B cell (primary cell): ENCODE measurements around the gene MROH2A. TPM values are rescaled to one million over a fixed set of nuclear protein-coding genes. Genes with fewer than 3 reads are reported as not detected.

Experiments used
- ATAC-seq: fragments of 200-7000 bp; cut with Tn5 transposase; one replicate; pipeline ENCODE4 v1.10.0; 2021; ENCODE audit warnings: low read depth, mild to moderate bottlenecking, moderate number of reproducible peaks, moderate library complexity
- CTCF ChIA-PET: fragments of 350-600 bp; sonication (Branson Sonifier 250); formaldehyde crosslinking; loops from one replicate; lab custom pipeline; 2021; ENCODE audit warnings: antibody characterized with exemption, inconsistent platforms; lab: Charles Lee
- POLR2A ChIA-PET: fragments of 350-600 bp; sonication (Branson Sonifier 250); formaldehyde crosslinking; loops from one replicate; lab custom pipeline; 2021; ENCODE audit warnings: antibody characterized with exemption; lab: Charles Lee
- DNase-seq: peaks from one replicate; pipeline ENCODE4 v3.0.0; 2013
- H2AFZ ChIP-seq: 2 replicates; pipeline ENCODE4 v1.6.1; 2012; ENCODE audit warnings: mild to moderate bottlenecking, low read depth, low read length; ENCODE audit not compliant: insufficient read depth, poor library complexity, severe bottlenecking
- H3K27ac ChIP-seq, 2 donors: 1 replicate in 1 of 2; 2 replicates in 1 of 2; pipeline ENCODE4 v1.5.1; 2012 to 2013; ENCODE audit warnings: low read length in 2 of 2, mild to moderate bottlenecking in 2 of 2, moderate library complexity in 1 of 2
- H3K27me3 ChIP-seq, 4 experiments: fragments of 200-600 bp in 1 of 4; sonication (generic) in 1 of 4; replicated peaks in 1 of 4; 1 replicate in 2 of 4; 2 replicates in 2 of 4; pipeline versions ENCODE4 v1.6.1 to v1.7.0; 2013 to 2016; ENCODE audit warnings: low read length in 3 of 4, mild to moderate bottlenecking in 2 of 4, mixed read lengths in 1 of 4, moderate library complexity in 1 of 4; ENCODE audit not compliant: insufficient read depth in 4 of 4, control insufficient read depth in 3 of 4; ENCODE audit errors: control extremely low read depth in 1 of 4
- H3K36me3 ChIP-seq, 2 experiments: replicated peaks in 1 of 2; 1 replicate in 1 of 2; 2 replicates in 1 of 2; pipeline versions ENCODE4 v1.6.1 to v1.7.1; 2013; ENCODE audit warnings: low read length in 1 of 2; ENCODE audit not compliant: insufficient read depth in 2 of 2, control insufficient read depth in 1 of 2; ENCODE audit errors: control extremely low read depth in 1 of 2, extremely low read depth in 1 of 2
- H3K4me1 ChIP-seq, 2 donors: fragments of 200-600 bp in 1 of 2; sonication (generic) in 1 of 2; 1 replicate in 1 of 2; 2 replicates in 1 of 2; pipeline versions ENCODE4 v1.5.1 to v1.6.1; 2013 to 2017; ENCODE audit warnings: low read length in 2 of 2; ENCODE audit not compliant: control insufficient read depth in 2 of 2, insufficient read depth in 2 of 2
- H3K4me2 ChIP-seq: replicated peaks from 2 replicates; pipeline ENCODE3; 2012; ENCODE audit warnings: mild to moderate bottlenecking, low read depth, low read length; ENCODE audit not compliant: poor library complexity, severe bottlenecking
- H3K4me3 ChIP-seq, 5 experiments: fragments of 200-600 bp in 1 of 5; sonication (generic) in 1 of 5; 1 replicate in 3 of 5; 2 replicates in 2 of 5; pipeline versions ENCODE4 v1.5.1 to v1.7.0; 2011 to 2016; ENCODE audit warnings: low read length in 4 of 5, mild to moderate bottlenecking in 4 of 5, low read depth in 2 of 5, control low read depth in 1 of 5, moderate library complexity in 1 of 5; ENCODE audit not compliant: insufficient read depth in 1 of 5; ENCODE audit errors: control extremely low read depth in 1 of 5, extremely low read depth in 1 of 5
- H3K79me2 ChIP-seq: fragments of 200-600 bp; sonication (generic); one replicate; pipeline ENCODE4 v1.6.0; 2016; ENCODE audit warnings: low read length; ENCODE audit not compliant: control insufficient read depth, insufficient read depth
- H3K9ac ChIP-seq: fragments of 200-600 bp; sonication (generic); 2 replicates; pipeline ENCODE4 v1.6.1; 2017; ENCODE audit warnings: mild to moderate bottlenecking, low read length, moderate library complexity
- H3K9me3 ChIP-seq, 3 donors: one replicate each; pipeline versions ENCODE4 v1.6.1 to v1.7.1; 2013; ENCODE audit warnings: low read length in 2 of 3; ENCODE audit not compliant: control insufficient read depth in 2 of 3, insufficient read depth in 1 of 3; ENCODE audit errors: control extremely low read depth in 1 of 3
- H4K20me1 ChIP-seq: 2 replicates; pipeline ENCODE4 v1.6.0; 2012; ENCODE audit warnings: mild to moderate bottlenecking, low read length; ENCODE audit not compliant: insufficient read depth, control insufficient read depth, poor library complexity, severe bottlenecking
- H3K27ac Mint-ChIP-seq: one replicate; pipeline ENCODE4 v1.8.0; 2021; ENCODE audit warnings: mixed read lengths
- H3K27me3 Mint-ChIP-seq: one replicate; pipeline ENCODE4 v1.8.0; 2021; ENCODE audit warnings: mixed read lengths
- H3K4me1 Mint-ChIP-seq: one replicate; pipeline ENCODE4 v1.8.0; 2021; ENCODE audit warnings: mixed read lengths
- H3K4me3 Mint-ChIP-seq: one replicate; pipeline ENCODE4 v1.8.0; 2021; ENCODE audit warnings: mixed read lengths
- H3K9me3 Mint-ChIP-seq: one replicate; pipeline ENCODE4 v1.8.0; 2022; ENCODE audit warnings: mixed read lengths; ENCODE audit not compliant: insufficient read depth
- EZH2 ChIP-seq: IDR thresholded peaks from 2 replicates; pipeline ENCODE4 v1.6.1; 2012; ENCODE audit warnings: borderline replicate concordance, low read depth, mild to moderate bottlenecking, moderate library complexity, low read length; ENCODE audit not compliant: insufficient read depth, poor library complexity, severe bottlenecking
- WGBS: methylation state at CpG from one replicate; pipeline ENCODE4 v1.1.5; 2013; ENCODE audit warnings: missing lambda C conversion rate; ENCODE audit not compliant: insufficient coverage; 5-methylcytosine and 5-hydroxymethylcytosine counted together
- intact Hi-C: fragments of 100-400 bp; cut with micrococcal nuclease; formaldehyde crosslinking; loops from one replicate; pipeline ENCODE4 v1.10.0; 2022
- polyA plus RNA-seq: library from polyadenylated mRNA; depleted of rRNA; stranded (reverse); fragments of >200 nt; gene quantifications from 2 replicates; pipeline ENCODE4 v1.2.3, GENCODE V29; 2012
- total RNA-seq, 2 donors: library from RNA; stranded (reverse); fragments of 120-200 nt in 1 of 2; gene quantifications; 1 replicate in 1 of 2; 2 replicates in 1 of 2; pipeline versions ENCODE4 v1.2.3 to v1.2.4, GENCODE V29; 2013 to 2022
- TF ChIP-seq, protein P1 (sequence below): fragments of 200-600 bp; IDR thresholded peaks from one replicate; pipeline ENCODE4 v1.8.0; 2022; ENCODE audit warnings: antibody characterized with exemption, mild to moderate bottlenecking

MROH2A gene
- total and polyA plus RNA-seq, 2 donors (not counting 1 experiment from before 2014, with no cell fraction given): not detected

- Mint-ChIP-seq H3K4me3 (no peak overlapping the region), H3K4me1 (no peaks in the 10 kb centered on the region), H3K27me3 (peaks cover 44% of the 10 kb centered on the region), H3K27ac (no peak overlapping the region), H3K9me3 (peaks cover 2% of the 10 kb centered on the region)
- 79% methylated on average over 4 of the region's 4 CpGs for WGBS
- no peaks in the 10 kb centered on the region for H4K20me1 ChIP-seq
- H3K79me2 ChIP-seq: no peaks in the 10 kb centered on the region
- TF ChIP-seq, protein P1, sequence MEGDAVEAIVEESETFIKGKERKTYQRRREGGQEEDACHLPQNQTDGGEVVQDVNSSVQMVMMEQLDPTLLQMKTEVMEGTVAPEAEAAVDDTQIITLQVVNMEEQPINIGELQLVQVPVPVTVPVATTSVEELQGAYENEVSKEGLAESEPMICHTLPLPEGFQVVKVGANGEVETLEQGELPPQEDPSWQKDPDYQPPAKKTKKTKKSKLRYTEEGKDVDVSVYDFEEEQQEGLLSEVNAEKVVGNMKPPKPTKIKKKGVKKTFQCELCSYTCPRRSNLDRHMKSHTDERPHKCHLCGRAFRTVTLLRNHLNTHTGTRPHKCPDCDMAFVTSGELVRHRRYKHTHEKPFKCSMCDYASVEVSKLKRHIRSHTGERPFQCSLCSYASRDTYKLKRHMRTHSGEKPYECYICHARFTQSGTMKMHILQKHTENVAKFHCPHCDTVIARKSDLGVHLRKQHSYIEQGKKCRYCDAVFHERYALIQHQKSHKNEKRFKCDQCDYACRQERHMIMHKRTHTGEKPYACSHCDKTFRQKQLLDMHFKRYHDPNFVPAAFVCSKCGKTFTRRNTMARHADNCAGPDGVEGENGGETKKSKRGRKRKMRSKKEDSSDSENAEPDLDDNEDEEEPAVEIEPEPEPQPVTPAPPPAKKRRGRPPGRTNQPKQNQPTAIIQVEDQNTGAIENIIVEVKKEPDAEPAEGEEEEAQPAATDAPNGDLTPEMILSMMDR: no peak
- no peak for TF ChIP-seq EZH2
- no peak overlapping the region for H3K4me3 ChIP-seq
- ChIA-PET CTCF (interaction anchor here (0.8 kb wide), 1 partner anchor 692 kb away, joined by 3 read pairs; no protein-coding TSS in a partner anchor), POLR2A (no interaction called here)
- intact Hi-C loops: no loop called here
- H2AFZ ChIP-seq: no peak overlapping the region
- no peak for ATAC-seq
- peaks cover 0 to 4% (median 0%) of the 10 kb centered on the region in 4 experiments for H3K27me3 ChIP-seq
- H3K9me3 ChIP-seq: no peaks in the 10 kb centered on the region
- H3K27ac ChIP-seq: no peak overlapping the region
- H3K4me2 ChIP-seq: no peak overlapping the region
- H3K4me1 ChIP-seq: no peaks in the 10 kb centered on the region
- no peak overlapping the region for H3K9ac ChIP-seq
- H3K36me3 ChIP-seq: no peaks in the 10 kb centered on the region
- DNase-seq: no peak
Observed at GRCh38 chr2:233768076-233768475, 10.1 kb upstream of the MROH2A start.

GRCh38 chr2:233769260-233769659, 8.9 kb upstream of the MROH2A start:
- H3K27ac Mint-ChIP-seq: no peak overlapping the region
- H3K27me3 Mint-ChIP-seq: peaks cover 33% of the 10 kb centered on the region
- Histone ChIP-seq H3K27me3 (peaks cover 0 to 3% (median 0%) of the 10 kb centered on the region in 4 experiments), H3K4me3 (no peak overlapping the region), H3K4me2 (no peak overlapping the region), H4K20me1 (no peaks in the 10 kb centered on the region), H3K27ac (no peak overlapping the region), H3K9me3 (no peaks in the 10 kb centered on the region), H3K9ac (no peak overlapping the region), H3K79me2 (no peaks in the 10 kb centered on the region), H3K36me3 (no peaks in the 10 kb centered on the region), H2AFZ (no peak overlapping the region), H3K4me1 (no peaks in the 10 kb centered on the region)
- WGBS: 93% methylated on average over 9 of the region's 9 CpGs
- DNase-seq (no peak), ATAC-seq (no peak)
- intact Hi-C loops: no loop called here
- CTCF ChIA-PET: no interaction called here
- H3K4me1 Mint-ChIP-seq: no peaks in the 10 kb centered on the region
- TF ChIP-seq, protein P1: no peak
- no peak for TF ChIP-seq EZH2
- peaks cover 2% of the 10 kb centered on the region for H3K9me3 Mint-ChIP-seq
- no peak overlapping the region for H3K4me3 Mint-ChIP-seq
- POLR2A ChIA-PET: no interaction called here
